ENCODE measurements around the gene P2RX7. TPM values are rescaled to one million over a fixed set of nuclear protein-coding genes. Genes with fewer than 3 reads are reported as not detected.

P2RX7 gene
- total and polyA plus RNA-seq, 2 experiments from 2014 or later = 0.90 to 1.7 TPM

- no peak for TF ChIP-seq EZH2phosphoT487 (IDR thresholded peaks at IDR 0.05; ENCODE audit: low read depth, severe bottlenecking, unreplicated experiment)
- TF ChIP-seq CTCF (IDR thresholded peaks at IDR 0.05; ENCODE audit: poor library complexity) = no peak
- TF ChIP-seq EZH2 (IDR thresholded peaks at IDR 0.05; ENCODE audit: borderline replicate concordance) = no peak
- Histone ChIP-seq H3K27ac (no peak overlapping the region), H3K4me1 (ENCODE audit: insufficient read depth) (no peaks in the 10 kb centered on the region), H3K9me3 (ENCODE audit: low read depth) (no peaks in the 10 kb centered on the region), H3K27me3 (no peaks in the 10 kb centered on the region), H2AFZ (no peak overlapping the region), H3K9me2 (replicated peaks; ENCODE audit: insufficient read depth) (no peaks in the 10 kb centered on the region), H3K4me2 (no peak overlapping the region), H3K4me3 (no peak overlapping the region), H4K20me1 (ENCODE audit: insufficient read depth, poor library complexity, severe bottlenecking) (no peaks in the 10 kb centered on the region), H3K79me2 (no peaks in the 10 kb centered on the region), H3K36me3 (replicated peaks; ENCODE audit: insufficient read depth, low read depth) (no peaks in the 10 kb centered on the region)
- WGBS (ENCODE audit: low lambda C conversion rate, missing lambda C conversion rate) = 74% methylated on average over 4 of the region's 4 CpGs
- DNase-seq (ENCODE audit: low spot score) = no peak
Measured at GRCh38 chr12:121116318-121117225, 16.1 kb upstream of the P2RX7 start.

GRCh38 chr12:121117226-121117777 lies 15.4 kb upstream of the P2RX7 start:
- 88% methylated on average over 4 of the region's 4 CpGs for WGBS (ENCODE audit: low lambda C conversion rate, missing lambda C conversion rate)
- H3K9me3 ChIP-seq (ENCODE audit: low read depth) = no peaks in the 10 kb centered on the region
- no peaks in the 10 kb centered on the region for H3K36me3 ChIP-seq (replicated peaks; ENCODE audit: insufficient read depth, low read depth)
- no peak overlapping the region for H3K4me2 ChIP-seq
- no peak overlapping the region for H2AFZ ChIP-seq
- no peaks in the 10 kb centered on the region for H3K4me1 ChIP-seq (ENCODE audit: insufficient read depth)
- H3K27me3 ChIP-seq = no peaks in the 10 kb centered on the region
- no peak for DNase-seq (ENCODE audit: low spot score)
- no peaks in the 10 kb centered on the region for H3K79me2 ChIP-seq
- H3K27ac ChIP-seq = no peak overlapping the region
- no peaks in the 10 kb centered on the region for H4K20me1 ChIP-seq (ENCODE audit: insufficient read depth, poor library complexity, severe bottlenecking)
- H3K4me3 ChIP-seq = no peak overlapping the region
- no peaks in the 10 kb centered on the region for H3K9me2 ChIP-seq (replicated peaks; ENCODE audit: insufficient read depth)
- no peak for TF ChIP-seq EZH2 (IDR thresholded peaks at IDR 0.05; ENCODE audit: borderline replicate concordance)
- no peak for TF ChIP-seq CTCF (IDR thresholded peaks at IDR 0.05; ENCODE audit: poor library complexity)
- TF ChIP-seq EZH2phosphoT487 (IDR thresholded peaks at IDR 0.05; ENCODE audit: low read depth, severe bottlenecking, unreplicated experiment) = no peak

- Histone ChIP-seq H2AFZ (no peak overlapping the region), H3K27ac (no peak overlapping the region), H3K9me3 (ENCODE audit: low read depth) (no peaks in the 10 kb centered on the region), H3K4me1 (ENCODE audit: insufficient read depth) (no peaks in the 10 kb centered on the region), H3K4me3 (no peak overlapping the region), H4K20me1 (ENCODE audit: insufficient read depth, poor library complexity, severe bottlenecking) (no peaks in the 10 kb centered on the region), H3K79me2 (no peaks in the 10 kb centered on the region), H3K27me3 (no peaks in the 10 kb centered on the region), H3K9me2 (replicated peaks; ENCODE audit: insufficient read depth) (no peaks in the 10 kb centered on the region), H3K36me3 (replicated peaks; ENCODE audit: insufficient read depth, low read depth) (no peaks in the 10 kb centered on the region), H3K4me2 (no peak overlapping the region)
- no peak for DNase-seq (ENCODE audit: low spot score)
- TF ChIP-seq EZH2phosphoT487 (IDR thresholded peaks at IDR 0.05; ENCODE audit: low read depth, severe bottlenecking, unreplicated experiment) = no peak
- no peak for TF ChIP-seq EZH2 (IDR thresholded peaks at IDR 0.05; ENCODE audit: borderline replicate concordance)
- no peak for TF ChIP-seq CTCF (IDR thresholded peaks at IDR 0.05; ENCODE audit: poor library complexity)
- 78% methylated on average over 6 of the region's 6 CpGs for WGBS (ENCODE audit: low lambda C conversion rate, missing lambda C conversion rate)
Measured at GRCh38 chr12:121120323-121120722, 12.4 kb upstream of the P2RX7 start.
